ENCODE results near the gene MBD3L5.
"Not testable (repeated sequence)": the region's sequence is repeated elsewhere in the genome, so short reads cannot be mapped to it uniquely, and the experiment has no call there.

The MBD3L5 gene

DNA sequence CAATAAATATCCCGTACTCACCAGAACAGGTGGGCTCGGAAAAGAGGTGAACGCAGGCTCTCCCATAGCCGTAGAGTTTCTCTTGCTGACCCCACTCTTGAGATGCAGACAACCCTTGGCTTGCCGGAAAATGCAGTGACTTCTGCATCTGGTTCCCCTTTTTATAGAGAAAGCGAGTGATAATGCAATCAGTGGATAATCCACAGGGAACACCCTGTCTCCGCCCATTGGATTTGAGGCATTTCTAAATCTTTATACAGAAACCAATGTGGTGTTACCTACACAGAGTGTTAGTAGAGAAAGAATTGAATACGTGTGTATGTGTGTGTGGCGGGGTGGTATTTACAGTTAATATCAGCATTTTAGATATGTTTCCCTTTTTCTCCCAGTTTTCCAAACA lies 9.7 kb downstream of the MBD3L5 start, which contains the start of gene MBD3L4:
Gene MBD3L4 (minus strand): TSS at position 101 of the 400 bp plus-strand sequence. CDS start 35 bp downstream, at position 66.
- DNase-seq; H3F3A ChIP-seq (ENCODE audit: insufficient read depth, low read length); H3K9me2 ChIP-seq (replicated peaks; ENCODE audit: insufficient read depth, low read length); H3K79me2 ChIP-seq (ENCODE audit: low read length); H3K4me1 ChIP-seq (ENCODE audit: low read length); H3K36me3 ChIP-seq (replicated peaks; ENCODE audit: insufficient read depth, low read length); H3K27me3 ChIP-seq (replicated peaks; ENCODE audit: insufficient read depth, low read length); H3K9me3 ChIP-seq (replicated peaks; ENCODE audit: insufficient read depth, low read length); H3K27ac ChIP-seq (ENCODE audit: low read length); H4K20me1 ChIP-seq (ENCODE audit: insufficient read depth, low read length); H3K4me3 ChIP-seq (ENCODE audit: low read length); H3K9ac ChIP-seq (ENCODE audit: low read length); H2AFZ ChIP-seq (ENCODE audit: low read length); H3K4me2 ChIP-seq (ENCODE audit: low read depth, low read length): not testable (repeated sequence)

DNA sequence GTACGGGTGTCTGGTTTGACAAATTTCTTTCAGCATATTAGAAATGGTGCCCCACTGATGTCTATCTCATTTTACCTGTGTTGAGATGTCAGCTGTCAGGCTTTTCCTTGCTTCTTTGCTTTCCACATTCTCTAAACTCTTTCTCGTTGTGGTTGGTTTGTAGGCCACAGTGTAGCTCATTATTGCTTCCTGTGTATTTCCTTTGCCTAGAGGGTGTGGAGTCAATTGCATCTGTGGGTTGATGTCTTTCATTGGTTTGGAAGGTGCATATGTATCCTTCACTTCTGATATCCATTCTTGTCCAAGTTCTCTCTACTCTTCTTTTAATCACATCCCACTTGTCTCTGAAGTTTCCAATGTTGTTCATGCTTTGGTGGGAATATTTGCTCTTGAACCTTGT lies 11.2 kb downstream of the MBD3L5 start:
- H4K20me1 ChIP-seq (ENCODE audit: insufficient read depth, low read length); H3K27me3 ChIP-seq (replicated peaks; ENCODE audit: insufficient read depth, low read length); H3K27ac ChIP-seq (ENCODE audit: low read length); H2AFZ ChIP-seq (ENCODE audit: low read length); H3K9ac ChIP-seq (ENCODE audit: low read length); H3K79me2 ChIP-seq (ENCODE audit: low read length); H3K36me3 ChIP-seq (replicated peaks; ENCODE audit: insufficient read depth, low read length); H3K4me2 ChIP-seq (ENCODE audit: low read depth, low read length); H3F3A ChIP-seq (ENCODE audit: insufficient read depth, low read length); H3K4me1 ChIP-seq (ENCODE audit: low read length); H3K4me3 ChIP-seq (ENCODE audit: low read length); H3K9me3 ChIP-seq (replicated peaks; ENCODE audit: insufficient read depth, low read length); DNase-seq; H3K9me2 ChIP-seq (replicated peaks; ENCODE audit: insufficient read depth, low read length): not testable (repeated sequence)

DNA sequence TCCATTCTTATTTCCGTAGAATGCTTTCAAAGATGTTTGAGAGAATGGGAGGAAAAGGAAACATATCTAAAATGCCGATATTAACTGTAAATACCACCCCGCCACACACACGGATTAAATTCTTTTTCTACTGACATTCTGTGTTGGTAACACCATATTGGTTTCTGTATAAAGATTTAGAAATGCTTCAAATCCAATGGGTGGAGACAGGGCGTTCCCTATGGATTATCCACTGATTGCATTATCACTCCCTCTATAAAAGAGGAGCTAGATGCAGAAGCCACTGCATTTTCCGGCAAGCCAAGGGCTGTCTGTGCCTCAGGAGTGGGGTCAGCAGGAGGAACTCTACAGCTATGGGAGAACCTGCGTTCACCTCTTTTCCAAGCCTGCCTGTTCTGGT lies 18.6 kb downstream of the MBD3L5 start, which contains the start of gene MBD3L2:
Gene MBD3L2 (plus strand): TSS at position 301 of the 400 bp plus-strand sequence. CDS start 53 bp downstream, at position 354.
- H3K27me3 ChIP-seq (replicated peaks; ENCODE audit: insufficient read depth, low read length): peaks cover 12% of the 10 kb centered on the region
- not testable (repeated sequence) for H3K79me2 ChIP-seq (ENCODE audit: low read length); H3K4me3 ChIP-seq (ENCODE audit: low read length); H3K36me3 ChIP-seq (replicated peaks; ENCODE audit: insufficient read depth, low read length); H2AFZ ChIP-seq (ENCODE audit: low read length); H3K9me3 ChIP-seq (replicated peaks; ENCODE audit: insufficient read depth, low read length); H3K9me2 ChIP-seq (replicated peaks; ENCODE audit: insufficient read depth, low read length); H3K4me1 ChIP-seq (ENCODE audit: low read length); H3K9ac ChIP-seq (ENCODE audit: low read length); H3K4me2 ChIP-seq (ENCODE audit: low read depth, low read length); H3F3A ChIP-seq (ENCODE audit: insufficient read depth, low read length); H4K20me1 ChIP-seq (ENCODE audit: insufficient read depth, low read length); H3K27ac ChIP-seq (ENCODE audit: low read length); DNase-seq

DNA sequence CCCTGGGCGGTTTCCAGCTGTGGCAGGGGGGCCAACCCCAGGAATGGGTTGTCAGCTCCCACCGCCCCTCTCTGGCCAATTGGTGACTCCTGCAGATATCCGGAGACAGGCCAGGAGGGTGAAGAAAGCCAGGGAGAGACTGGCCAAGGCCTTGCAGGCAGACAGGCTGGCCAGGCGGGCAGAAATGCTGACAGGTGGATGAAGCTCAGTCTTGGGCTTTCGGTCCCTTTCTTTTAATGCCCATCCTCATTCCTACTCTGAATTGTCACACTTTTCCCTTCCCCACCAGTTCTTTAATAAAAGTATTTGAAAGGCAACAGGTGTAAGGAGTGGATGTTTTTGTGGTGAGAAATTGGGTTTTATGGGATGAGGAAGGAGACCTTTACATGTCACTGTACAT lies 21.0 kb downstream of the MBD3L5 start:
- H3K9ac ChIP-seq (ENCODE audit: low read length); H4K20me1 ChIP-seq (ENCODE audit: insufficient read depth, low read length); H3K4me2 ChIP-seq (ENCODE audit: low read depth, low read length): not testable (repeated sequence)

DNA sequence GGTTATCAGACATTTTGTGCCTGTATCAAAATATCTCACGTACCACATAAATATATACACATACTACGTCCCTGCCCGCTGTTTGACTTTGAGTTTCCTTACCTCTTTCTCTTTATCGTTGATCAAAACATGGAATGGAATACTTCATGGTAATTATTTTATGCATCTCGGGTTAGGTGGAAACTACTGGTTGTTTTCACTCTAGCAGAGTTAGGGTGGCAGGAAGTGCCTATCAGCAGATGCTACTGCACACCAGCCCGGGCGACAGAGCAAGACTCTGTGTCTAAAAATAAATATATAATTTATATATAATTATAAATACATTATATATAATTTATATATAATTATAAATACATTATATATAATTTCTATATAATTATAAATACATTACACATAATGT lies 22.5 kb downstream of the MBD3L5 start:
- peaks cover 12% of the 10 kb centered on the region for H3K27me3 ChIP-seq (replicated peaks; ENCODE audit: insufficient read depth, low read length)
- H3K4me2 ChIP-seq (ENCODE audit: low read depth, low read length); H3K36me3 ChIP-seq (replicated peaks; ENCODE audit: insufficient read depth, low read length); H3K9ac ChIP-seq (ENCODE audit: low read length); H3K9me2 ChIP-seq (replicated peaks; ENCODE audit: insufficient read depth, low read length); H3K27ac ChIP-seq (ENCODE audit: low read length); H2AFZ ChIP-seq (ENCODE audit: low read length); H3K4me3 ChIP-seq (ENCODE audit: low read length); H3F3A ChIP-seq (ENCODE audit: insufficient read depth, low read length); DNase-seq; H3K4me1 ChIP-seq (ENCODE audit: low read length); H3K9me3 ChIP-seq (replicated peaks; ENCODE audit: insufficient read depth, low read length); H3K79me2 ChIP-seq (ENCODE audit: low read length); H4K20me1 ChIP-seq (ENCODE audit: insufficient read depth, low read length): not testable (repeated sequence)

More for the DNA sequence above, 21.0 kb downstream of the MBD3L5 start:
- H3K9me2 ChIP-seq (replicated peaks; ENCODE audit: insufficient read depth, low read length); H3K36me3 ChIP-seq (replicated peaks; ENCODE audit: insufficient read depth, low read length); H3F3A ChIP-seq (ENCODE audit: insufficient read depth, low read length); H3K9me3 ChIP-seq (replicated peaks; ENCODE audit: insufficient read depth, low read length); H3K79me2 ChIP-seq (ENCODE audit: low read length); H3K4me1 ChIP-seq (ENCODE audit: low read length); H3K4me3 ChIP-seq (ENCODE audit: low read length); H3K27ac ChIP-seq (ENCODE audit: low read length); DNase-seq; H2AFZ ChIP-seq (ENCODE audit: low read length): not testable (repeated sequence)
- H3K27me3 ChIP-seq (replicated peaks; ENCODE audit: insufficient read depth, low read length): peaks cover 12% of the 10 kb centered on the region

DNA sequence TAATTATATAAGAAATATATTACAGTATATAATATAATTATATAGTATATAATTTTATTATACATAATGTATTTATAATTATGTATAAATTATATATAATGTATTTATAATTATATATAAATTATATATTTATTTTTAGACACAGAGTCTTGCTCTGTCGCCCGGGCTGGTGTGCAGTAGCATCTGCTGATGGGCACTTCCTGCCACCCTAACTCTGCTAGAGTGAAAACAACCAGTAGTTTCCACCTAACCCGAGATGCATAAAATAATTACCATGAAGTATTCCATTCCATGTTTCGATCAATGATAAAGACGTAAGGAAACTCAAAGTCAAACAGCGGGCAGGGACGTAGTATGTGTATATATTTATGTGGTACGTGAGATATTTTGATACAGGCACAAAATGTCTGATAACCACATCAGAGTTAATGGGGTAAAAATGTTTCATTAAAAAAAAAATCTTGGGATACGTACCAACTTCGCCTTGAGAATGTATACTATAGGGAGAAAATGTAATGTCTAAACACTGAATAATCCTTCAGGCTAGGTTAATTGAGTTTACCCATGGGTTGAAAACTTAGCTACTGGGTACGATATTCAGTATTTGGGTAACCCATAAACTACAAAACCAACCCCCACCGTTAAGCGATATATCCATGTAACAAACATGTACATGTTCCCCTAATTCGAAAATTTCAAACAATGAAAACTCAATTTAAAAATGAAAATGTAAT lies 24.4 kb downstream of the MBD3L5 start:
- H3K9me2 ChIP-seq (replicated peaks; ENCODE audit: insufficient read depth, low read length); H4K20me1 ChIP-seq (ENCODE audit: insufficient read depth, low read length); H3K79me2 ChIP-seq (ENCODE audit: low read length); H3K4me1 ChIP-seq (ENCODE audit: low read length); H3K4me2 ChIP-seq (ENCODE audit: low read depth, low read length); DNase-seq; H3K9me3 ChIP-seq (replicated peaks; ENCODE audit: insufficient read depth, low read length); H3K36me3 ChIP-seq (replicated peaks; ENCODE audit: insufficient read depth, low read length); H3K9ac ChIP-seq (ENCODE audit: low read length); H3K27ac ChIP-seq (ENCODE audit: low read length); H2AFZ ChIP-seq (ENCODE audit: low read length); H3K4me3 ChIP-seq (ENCODE audit: low read length); H3F3A ChIP-seq (ENCODE audit: insufficient read depth, low read length): not testable (repeated sequence)
- H3K27me3 ChIP-seq (replicated peaks; ENCODE audit: insufficient read depth, low read length): peaks cover 12% of the 10 kb centered on the region

DNA sequence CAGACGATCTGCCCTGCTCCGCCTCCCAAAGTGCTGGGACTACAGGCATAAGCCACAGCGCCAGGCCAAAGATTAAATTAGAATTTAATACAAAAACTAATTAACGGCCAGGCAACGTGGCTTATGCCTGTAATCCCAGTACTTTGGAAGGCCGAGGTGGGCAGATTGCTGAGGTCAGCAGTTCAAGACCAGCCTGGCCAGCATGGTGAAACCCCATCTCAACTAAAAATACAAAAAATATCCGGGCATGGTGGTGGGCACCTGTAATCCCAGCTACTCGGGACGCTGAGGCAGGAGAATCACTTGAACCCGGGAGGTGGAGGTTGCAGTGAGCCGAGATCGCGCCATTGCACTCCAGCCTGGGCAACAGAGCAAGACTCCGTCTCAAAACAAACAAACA lies 25.3 kb downstream of the MBD3L5 start:
- not testable (repeated sequence) for H4K20me1 ChIP-seq (ENCODE audit: insufficient read depth, low read length); H3K4me2 ChIP-seq (ENCODE audit: low read depth, low read length); H3K79me2 ChIP-seq (ENCODE audit: low read length); H2AFZ ChIP-seq (ENCODE audit: low read length); H3K9me2 ChIP-seq (replicated peaks; ENCODE audit: insufficient read depth, low read length); H3K9ac ChIP-seq (ENCODE audit: low read length); H3K27ac ChIP-seq (ENCODE audit: low read length); H3K4me3 ChIP-seq (ENCODE audit: low read length); H3K4me1 ChIP-seq (ENCODE audit: low read length); H3K9me3 ChIP-seq (replicated peaks; ENCODE audit: insufficient read depth, low read length); H3F3A ChIP-seq (ENCODE audit: insufficient read depth, low read length); DNase-seq; H3K36me3 ChIP-seq (replicated peaks; ENCODE audit: insufficient read depth, low read length)
- peaks cover 12% of the 10 kb centered on the region for H3K27me3 ChIP-seq (replicated peaks; ENCODE audit: insufficient read depth, low read length)

DNA sequence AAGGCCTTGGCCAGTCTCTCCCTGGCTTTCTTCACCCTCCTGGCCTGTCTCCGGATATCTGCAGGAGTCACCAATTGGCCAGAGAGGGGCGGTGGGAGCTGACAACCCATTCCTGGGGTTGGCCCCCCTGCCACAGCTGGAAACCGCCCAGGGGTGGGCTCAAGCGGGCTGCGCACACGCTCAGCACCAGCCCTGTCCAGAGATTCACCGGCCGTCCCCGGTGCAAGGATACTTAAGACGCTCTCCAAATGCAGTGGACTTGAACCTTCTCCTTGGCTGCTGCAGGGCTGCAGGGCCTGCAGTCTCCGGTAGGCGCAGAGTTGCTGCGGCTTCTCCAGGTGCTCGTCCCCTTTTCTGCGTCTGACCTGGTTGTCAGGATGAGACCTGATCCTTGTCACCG lies 26.0 kb downstream of the MBD3L5 start:
- not testable (repeated sequence) for H3K27ac ChIP-seq (ENCODE audit: low read length); H3K9me3 ChIP-seq (replicated peaks; ENCODE audit: insufficient read depth, low read length); H2AFZ ChIP-seq (ENCODE audit: low read length); H3K79me2 ChIP-seq (ENCODE audit: low read length); H3K9ac ChIP-seq (ENCODE audit: low read length); H3F3A ChIP-seq (ENCODE audit: insufficient read depth, low read length); H3K9me2 ChIP-seq (replicated peaks; ENCODE audit: insufficient read depth, low read length); H3K4me2 ChIP-seq (ENCODE audit: low read depth, low read length); H3K4me3 ChIP-seq (ENCODE audit: low read length); DNase-seq; H4K20me1 ChIP-seq (ENCODE audit: insufficient read depth, low read length); H3K4me1 ChIP-seq (ENCODE audit: low read length); H3K36me3 ChIP-seq (replicated peaks; ENCODE audit: insufficient read depth, low read length)
- H3K27me3 ChIP-seq (replicated peaks; ENCODE audit: insufficient read depth, low read length): peaks cover 11% of the 10 kb centered on the region

Data from MM.1S (cell line).